ENCODE data around the gene IL1RAPL1.

The IL1RAPL1 gene

GRCh38 chrX:29274517-29274916, 687.3 kb downstream of the IL1RAPL1 start:
- no peak for DNase-seq (ENCODE audit: low spot score)
- CTCF ChIA-PET: interaction anchor here (0.6 kb wide), 1 partner anchor 73 kb away, joined by 3 read pairs; no protein-coding TSS in a partner anchor
- no peak overlapping the region for H3K27ac ChIP-seq
- POLR2A ChIA-PET (ENCODE audit: low non-redundant PET): no interaction called here
- TF ChIP-seq CTCF (conservative IDR thresholded peaks at IDR 0.05; ENCODE audit: low read depth): no peak

- H3K27ac ChIP-seq: no peak overlapping the region
- DNase-seq (ENCODE audit: low spot score): no peak
- no peak for TF ChIP-seq CTCF (conservative IDR thresholded peaks at IDR 0.05; ENCODE audit: low read depth)
- ChIA-PET POLR2A (ENCODE audit: low non-redundant PET) (no interaction called here), CTCF (interaction anchor here (0.7 kb wide), 1 partner anchor 25 kb away, joined by 3 read pairs; no protein-coding TSS in a partner anchor)
Measured at GRCh38 chrX:29275928-29276327, 688.7 kb downstream of the IL1RAPL1 start.

- H3K27ac ChIP-seq: no peak overlapping the region
- TF ChIP-seq CTCF (conservative IDR thresholded peaks at IDR 0.05; ENCODE audit: low read depth): no peak
- no peak for DNase-seq (ENCODE audit: low spot score)
- ChIA-PET CTCF (no interaction called here), POLR2A (ENCODE audit: low non-redundant PET) (no interaction called here)
Measured at GRCh38 chrX:29281078-29281742, 694.0 kb downstream of the IL1RAPL1 start.

GRCh38 chrX:29285664-29286063, 698.4 kb downstream of the IL1RAPL1 start:
- no peak for TF ChIP-seq CTCF (conservative IDR thresholded peaks at IDR 0.05; ENCODE audit: low read depth)
- DNase-seq (ENCODE audit: low spot score): no peak
- no peak overlapping the region for H3K27ac ChIP-seq
- ChIA-PET CTCF (no interaction called here), POLR2A (ENCODE audit: low non-redundant PET) (no interaction called here)

- no peak for TF ChIP-seq CTCF (conservative IDR thresholded peaks at IDR 0.05; ENCODE audit: low read depth)
- no peak for DNase-seq (ENCODE audit: low spot score)
- POLR2A ChIA-PET (ENCODE audit: low non-redundant PET): no interaction called here
Measured at GRCh38 chrX:29295987-29296680, 708.9 kb downstream of the IL1RAPL1 start.

GRCh38 chrX:29297171-29297800, 710.0 kb downstream of the IL1RAPL1 start:
- CTCF ChIA-PET: no interaction called here
- no peak overlapping the region for H3K27ac ChIP-seq
- POLR2A ChIA-PET (ENCODE audit: low non-redundant PET): no interaction called here
- TF ChIP-seq CTCF (conservative IDR thresholded peaks at IDR 0.05; ENCODE audit: low read depth): no peak
- DNase-seq (ENCODE audit: low spot score): no peak

More at GRCh38 chrX:29295987-29296680, 708.9 kb downstream of the IL1RAPL1 start:
- no peak overlapping the region for H3K27ac ChIP-seq
- CTCF ChIA-PET: interaction anchor here (0.6 kb wide), 1 partner anchor 36 kb away, joined by 5 read pairs; no protein-coding TSS in a partner anchor

All from RWPE1 (cell line).